Panc1 (cell line): Measurements from ENCODE around the gene TFB2M. TPM values are rescaled to one million over a fixed set of nuclear protein-coding genes. Genes with fewer than 3 reads are reported as not detected.

Experiments
- ATAC-seq: fragments of 200-7000 bp; cut with Tn5 transposase; 2 replicates; pipeline ENCODE4 v1.9.1; 2020; ENCODE audit warnings: mild to moderate bottlenecking, moderate library complexity
- BruUV-seq: library from RNA; stranded (reverse); fragments of 400-500 nt; replicated peaks from 2 replicates; lab custom pipeline; 2021; lab: Mats Ljungman, UMichigan
- CTCF ChIA-PET: fragments of 300-600 bp; sonication (Branson Sonifier 250); formaldehyde crosslinking; loops from one replicate; lab custom pipeline; 2022; ENCODE audit warnings: antibody characterized with exemption; lab: Charles Lee
- POLR2A ChIA-PET: fragments of 300-600 bp; sonication (Branson Sonifier 250); formaldehyde crosslinking; loops from one replicate; lab custom pipeline; 2022; ENCODE audit warnings: antibody characterized with exemption; lab: Charles Lee
- DNase-seq: peaks from one replicate; pipeline ENCODE4 v3.0.0-alpha.2; 2010; ENCODE audit warnings: low read depth, low spot score
- H3K27ac ChIP-seq: 2 replicates; pipeline ENCODE4 v1.5.1; 2011; ENCODE audit warnings: mild to moderate bottlenecking, low read length, inconsistent platforms
- H3K27me3 ChIP-seq: fragments of 200-500 bp; sonication (Bioruptor generic); 2 replicates; pipeline ENCODE4 v1.6.0; 2014; ENCODE audit warnings: low read length, inconsistent platforms; ENCODE audit not compliant: control insufficient read depth, insufficient read depth
- H3K36me3 ChIP-seq: fragments of 200-500 bp; sonication (Bioruptor generic); 2 replicates; pipeline ENCODE4 v1.5.1; 2014; ENCODE audit warnings: inconsistent platforms, mild to moderate bottlenecking, low read length, moderate library complexity; ENCODE audit not compliant: control insufficient read depth, insufficient read depth
- H3K4me1 ChIP-seq: 2 replicates; pipeline ENCODE4 v1.5.1; 2011; ENCODE audit warnings: inconsistent platforms, mild to moderate bottlenecking, low read length, moderate library complexity; ENCODE audit not compliant: control insufficient read depth, insufficient read depth
- H3K4me3 ChIP-seq, 2 experiments: 2 replicates each; pipeline ENCODE4 v1.5.1; 2011 to 2012; ENCODE audit warnings: low read depth in 2 of 2, low read length in 2 of 2, mild to moderate bottlenecking in 2 of 2, inconsistent platforms in 1 of 2, moderate library complexity in 1 of 2
- H3K9me3 ChIP-seq: fragments of 200-500 bp; sonication (Bioruptor generic); 2 replicates; pipeline ENCODE4 v1.5.1; 2014; ENCODE audit warnings: low read depth, mild to moderate bottlenecking, inconsistent platforms, low read length, moderate library complexity; ENCODE audit not compliant: control insufficient read depth, insufficient read depth
- CTCF ChIP-seq: fragments of 450-650 bp; IDR thresholded peaks from 2 replicates; pipeline ENCODE4 v1.5.1; 2017; ENCODE audit warnings: mild to moderate bottlenecking
- POLR2AphosphoS5 ChIP-seq: IDR thresholded peaks from 2 replicates; pipeline ENCODE4 v1.6.1; 2012; ENCODE audit warnings: mild to moderate bottlenecking, low read depth, low read length, moderate library complexity
- REST ChIP-seq, 2 experiments: IDR thresholded peaks; 2 replicates each; pipeline ENCODE4 v1.6.1; 2011 to 2012; ENCODE audit warnings: low read depth in 2 of 2, control low read depth in 1 of 2, low read length in 1 of 2, mild to moderate bottlenecking in 1 of 2, moderate library complexity in 1 of 2; ENCODE audit not compliant: insufficient read depth in 1 of 2
- SIN3A ChIP-seq: IDR thresholded peaks from 2 replicates; pipeline ENCODE4 v1.6.1; 2012; ENCODE audit warnings: low read depth, mild to moderate bottlenecking, low read length, moderate library complexity, borderline replicate concordance; ENCODE audit not compliant: insufficient read depth
- TCF7L2 ChIP-seq: IDR thresholded peaks from 2 replicates; pipeline ENCODE4 v1.6.1; 2011; ENCODE audit warnings: mild to moderate bottlenecking, low read depth, low read length, inconsistent platforms
- in situ Hi-C: cut with HindIII; loops from 2 replicates; pipeline ENCODE4 v1.10.0; 2016; ENCODE audit warnings: low sequenced_read_pairs, low pct_unique_long_range_greater_than_20kb
- intact Hi-C: fragments of 100-400 bp; cut with micrococcal nuclease; formaldehyde crosslinking; loops from one replicate; pipeline ENCODE4 v1.10.0; 2022; ENCODE audit not compliant: unreplicated experiment
- total RNA-seq: library from RNA; stranded (reverse); gene quantifications from one replicate; pipeline ENCODE4 v1.2.1, GENCODE V29; 2021; ENCODE audit not compliant: unreplicated experiment

The TFB2M gene
- total RNA-seq, 1 experiment from 2014 or later, result 21.0 TPM

GRCh38 chr1:246595146-246595545 is 29.1 kb upstream of the TFB2M start:
- ATAC-seq (no peak), DNase-seq (no peak)
- POLR2A ChIA-PET, result no interaction called here
- no peak for TF ChIP-seq CTCF
- TF ChIP-seq SIN3A, result no peak
- TF ChIP-seq TCF7L2, result no peak
- Histone ChIP-seq H3K27ac (no peak overlapping the region), H3K27me3 (no peaks in the 10 kb centered on the region), H3K4me1 (no peaks in the 10 kb centered on the region), H3K4me3 (no peak overlapping the region), H3K9me3 (no peaks in the 10 kb centered on the region), H3K36me3 (no peaks in the 10 kb centered on the region)
- intact Hi-C loops (no loop called here), in situ Hi-C loops (no loop called here)
- no TSS peak for BruUV-seq
- CTCF ChIA-PET, result no interaction called here

GRCh38 chr1:246592695-246593094 is 26.6 kb upstream of the TFB2M start:
- TF ChIP-seq SIN3A (no peak), REST (IDR thresholded peaks at IDR 0.05; ENCODE audit: insufficient read depth in 1 of 2, low read depth in 2 of 2, low read length in 1 of 2) (no peak), TCF7L2 (no peak), CTCF (no peak), POLR2AphosphoS5 (no peak)
- ChIA-PET CTCF (no interaction called here), POLR2A (no interaction called here)
- H3K27ac ChIP-seq, result no peak overlapping the region
- no peak for ATAC-seq
- H3K27me3 ChIP-seq, result no peaks in the 10 kb centered on the region
- no peaks in the 10 kb centered on the region for H3K9me3 ChIP-seq
- H3K36me3 ChIP-seq, result no peaks in the 10 kb centered on the region
- no TSS peak for BruUV-seq
- intact Hi-C loops, result no loop called here
- H3K4me3 ChIP-seq, result no peak overlapping the region
- in situ Hi-C loops, result no loop called here
- DNase-seq, result no peak
- no peaks in the 10 kb centered on the region for H3K4me1 ChIP-seq
